Stimulated activated CD4-positive, alpha-beta T cell treated with anti-CD3 and anti-CD28 coated beads, TNF-alpha, amount 100 ng/mL, for 4 hours (primary cell): ENCODE measurements around the gene SPATA32.
"Not testable (repeated sequence)": the region's sequence is repeated elsewhere in the genome, so short reads cannot be mapped to it uniquely, and the experiment has no call there.

Experiments used
- DNase-seq, 3 experiments: peaks; one replicate each; pipeline ENCODE4 v3.0.0-alpha.2; 2020; ENCODE audit warnings: low read depth in 3 of 3

Gene SPATA32, protein sequence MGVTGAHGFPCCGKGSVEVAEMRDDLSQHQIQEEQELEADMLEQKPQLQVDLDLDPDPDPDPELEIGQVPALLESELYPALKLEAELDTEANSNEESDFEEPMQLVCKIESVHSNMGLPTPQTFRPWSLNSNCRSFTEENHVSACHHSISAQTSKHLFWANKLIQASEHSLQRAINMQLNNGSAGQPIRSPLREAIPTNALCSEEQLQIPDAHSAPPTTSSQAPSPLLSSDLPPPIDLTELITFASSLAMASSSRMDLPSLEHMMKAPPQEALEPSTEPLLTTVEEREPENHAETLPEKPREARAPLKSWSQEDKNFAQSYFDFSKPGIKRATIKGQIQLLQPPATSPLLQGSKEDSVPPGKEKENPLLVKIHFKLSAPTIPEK

DNA sequence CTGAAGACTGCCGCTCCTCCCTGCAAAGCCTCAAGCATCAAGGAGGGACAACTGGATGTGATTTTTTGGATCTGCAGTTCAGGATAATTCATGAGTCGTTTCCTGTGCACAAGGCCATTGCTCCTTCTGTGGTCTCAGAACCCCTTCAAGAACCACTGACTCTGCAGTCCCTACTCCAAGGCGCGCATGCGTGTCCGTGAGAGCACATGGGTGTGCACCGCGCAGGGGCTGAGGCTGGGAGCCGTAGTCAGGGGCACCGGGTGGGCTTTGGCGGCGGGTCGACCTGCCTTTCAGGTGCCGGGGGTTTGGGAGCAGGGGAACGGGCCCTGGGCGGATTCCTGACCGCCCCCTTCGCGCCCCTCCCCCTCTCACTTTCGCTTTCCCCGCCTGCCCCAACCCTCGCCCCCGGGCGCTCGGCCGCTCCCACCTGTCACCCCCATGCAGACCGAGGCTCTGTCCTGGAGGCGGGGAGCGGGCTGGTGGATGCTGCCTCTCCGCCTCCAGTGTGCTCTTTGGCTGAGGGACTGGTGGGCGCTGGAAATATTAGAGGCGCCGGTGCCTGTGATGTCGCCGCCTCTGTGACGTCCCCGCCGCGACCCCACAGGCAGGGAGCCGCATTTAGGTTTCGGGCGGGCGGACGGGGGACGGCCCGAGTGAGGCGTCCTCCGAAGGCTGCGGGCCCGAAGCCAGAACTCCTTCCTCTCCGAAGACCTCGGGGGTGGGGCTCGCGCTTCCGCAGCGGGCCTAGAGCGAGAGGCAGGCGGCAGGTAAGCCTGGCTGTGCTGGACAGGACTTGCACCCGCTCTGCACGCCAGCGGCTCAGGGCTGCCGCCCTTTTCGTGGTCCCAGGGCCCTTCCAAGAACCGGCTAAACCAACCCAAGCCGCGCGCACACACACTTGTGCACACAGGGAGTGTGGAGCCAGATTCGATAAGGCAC, at the start of gene SPATA32:
TSS of gene SPATA32 (minus strand) at position 518 of the 939 bp plus-strand sequence. CDS start at position 440, 78 bp downstream.
- peak; percentile 43 to 48 (median 44) for DNase-seq

- no peak for DNase-seq
These were observed 49.5 kb upstream of the SPATA32 start for GRCh38 chr17:45311401-45311759.

GRCh38 chr17:45310380-45311324, 48.8 kb upstream of the SPATA32 start:
- DNase-seq, result no peak

- no peak for DNase-seq
These were observed 47.5 kb upstream of the SPATA32 start for GRCh38 chr17:45309400-45309799.

DNA sequence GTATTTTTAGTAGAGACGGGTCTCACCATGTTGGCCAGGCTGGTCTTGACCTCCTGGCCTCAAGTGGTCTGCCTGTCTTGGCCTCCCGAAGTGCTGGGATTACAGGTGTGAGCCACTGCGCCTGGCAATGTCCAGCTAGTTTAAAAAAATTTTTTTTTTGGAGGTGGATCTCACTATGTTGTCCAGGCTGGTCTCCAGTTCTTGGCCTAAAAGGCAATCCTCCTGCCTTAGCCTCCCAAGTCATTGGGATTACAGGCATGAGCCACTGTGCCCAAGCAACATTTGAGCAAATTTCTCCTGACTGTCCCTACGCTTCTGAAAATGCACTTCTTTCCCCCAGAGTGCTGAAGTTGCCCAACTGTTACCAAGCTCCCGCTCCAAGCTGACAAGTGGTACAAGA, 46.9 kb upstream of the SPATA32 start:
- no peak for DNase-seq

DNA sequence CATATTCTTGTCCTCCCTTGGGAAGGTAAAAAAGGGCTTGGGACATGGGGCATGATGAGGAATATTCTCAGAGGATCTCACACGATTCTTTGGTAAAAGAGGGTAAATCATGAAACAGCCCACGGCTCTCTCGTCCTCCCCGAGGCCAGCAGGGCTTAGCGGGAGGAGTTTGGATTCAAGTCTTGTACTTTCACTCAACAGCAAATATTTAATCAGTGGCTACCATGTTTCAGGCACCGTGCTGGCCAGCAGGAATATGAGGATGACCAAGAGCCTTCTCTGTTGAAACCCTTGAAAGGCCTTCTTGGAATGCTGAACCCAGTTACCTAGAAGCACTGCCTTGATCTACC, 46.1 kb upstream of the SPATA32 start:
- no peak for DNase-seq

DNA sequence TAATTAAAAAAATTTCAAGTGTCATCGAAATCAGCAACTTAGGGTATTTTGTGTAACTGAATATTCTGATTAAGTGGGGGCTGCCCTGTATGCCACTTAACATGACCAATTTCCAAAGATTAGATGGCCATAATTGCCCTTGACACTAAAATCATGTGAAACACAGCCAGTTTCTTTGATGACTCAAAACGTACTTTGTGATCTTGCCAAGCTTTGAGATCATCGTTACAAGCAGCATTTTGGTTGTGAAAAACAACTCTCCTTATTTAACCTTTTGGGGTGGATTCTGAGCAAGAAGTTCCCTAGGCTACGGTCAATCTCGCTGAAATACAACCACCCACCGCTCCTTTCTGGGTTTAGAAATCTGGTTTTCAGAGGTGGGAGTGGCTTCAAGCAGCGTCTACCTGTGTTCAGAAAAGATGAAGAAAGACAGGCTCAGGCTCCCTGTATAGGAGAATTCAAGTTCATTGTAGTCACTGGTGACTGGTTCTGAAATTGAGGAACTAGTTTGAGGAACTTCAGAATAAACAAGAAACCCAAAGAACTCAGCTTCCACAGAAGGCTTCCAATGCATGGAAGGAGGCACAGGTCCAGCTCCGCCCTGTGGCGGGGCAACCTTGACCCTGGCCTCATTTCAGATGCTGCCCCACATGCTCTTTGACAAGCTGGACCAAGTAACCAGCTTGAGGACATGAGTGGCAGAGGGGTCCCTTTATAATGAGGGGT, 45.6 kb upstream of the SPATA32 start:
- DNase-seq, result peak in 2 of 3 experiments; percentile 21 to 34

DNA sequence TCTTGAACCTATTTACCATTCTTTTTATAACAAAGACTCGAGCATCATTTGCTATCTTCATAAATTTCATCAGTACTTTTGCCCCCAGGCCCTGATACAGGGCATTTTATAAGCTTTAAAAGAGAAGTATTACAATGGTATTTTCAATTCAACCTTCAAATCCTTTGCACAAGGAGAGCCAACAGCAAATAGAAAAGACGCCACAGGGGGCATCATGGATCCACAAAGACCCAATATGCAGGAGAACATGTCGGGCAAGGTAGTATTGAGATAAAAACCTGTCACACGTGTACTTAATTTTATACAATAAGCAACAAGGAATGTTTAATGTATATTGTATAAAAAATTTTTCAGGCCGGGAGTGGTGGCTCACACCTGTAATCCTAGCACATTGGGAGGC, 44.7 kb upstream of the SPATA32 start:
- DNase-seq, result no peak

DNA sequence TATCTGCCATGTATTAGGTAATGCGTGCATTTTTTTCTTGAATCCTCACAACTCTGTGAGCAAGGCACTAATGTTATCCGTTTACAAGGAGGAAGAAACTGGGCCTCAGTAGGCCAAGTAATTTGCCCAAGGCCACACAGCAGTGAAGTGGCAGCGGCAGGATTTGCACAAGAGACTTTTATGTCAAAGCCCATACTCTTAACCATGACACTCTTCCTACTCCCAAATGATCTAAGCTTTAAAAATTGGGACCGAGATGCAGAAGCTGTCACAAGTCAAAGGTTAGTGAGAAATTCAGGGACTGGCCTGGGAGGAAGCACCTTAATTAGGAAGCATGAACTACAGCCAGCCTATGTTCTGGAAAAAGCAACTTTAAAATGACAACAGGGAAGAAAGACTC, 44.2 kb upstream of the SPATA32 start:
- DNase-seq, result no peak

DNA sequence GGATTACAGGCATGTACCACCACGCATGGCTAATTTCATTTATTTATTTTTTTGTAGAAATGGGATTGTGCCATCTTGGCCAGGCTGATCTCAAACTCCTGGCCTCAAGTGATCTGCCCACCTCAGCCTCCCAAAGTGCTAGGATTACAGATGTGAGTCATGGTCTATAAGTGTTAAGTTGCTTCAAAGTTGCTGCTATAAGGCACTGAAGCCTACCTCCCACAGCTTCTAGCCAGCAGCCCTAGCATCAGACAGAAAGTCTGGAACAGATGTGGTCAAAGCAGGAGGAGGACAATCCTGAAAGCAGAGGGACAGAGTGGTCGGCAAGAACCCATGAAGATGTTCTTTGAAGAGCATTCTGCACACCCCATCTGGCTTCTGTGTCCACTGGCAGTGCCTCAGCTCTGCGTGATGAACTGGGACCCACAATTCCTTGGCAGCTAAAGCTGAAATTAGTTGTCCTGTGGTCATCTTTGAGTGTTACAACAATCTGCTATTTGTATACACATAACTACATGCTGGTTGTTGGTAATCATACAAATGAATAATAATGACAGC, 43.7 kb upstream of the SPATA32 start:
- no peak for DNase-seq

GRCh38 chr17:45302649-45303173, 40.8 kb upstream of the SPATA32 start:
- no peak for DNase-seq

GRCh38 chr17:45302220-45302619, 40.3 kb upstream of the SPATA32 start:
- DNase-seq, result not testable (repeated sequence)

- no peak for DNase-seq
These were observed 39.8 kb upstream of the SPATA32 start for GRCh38 chr17:45301674-45302073.

DNA sequence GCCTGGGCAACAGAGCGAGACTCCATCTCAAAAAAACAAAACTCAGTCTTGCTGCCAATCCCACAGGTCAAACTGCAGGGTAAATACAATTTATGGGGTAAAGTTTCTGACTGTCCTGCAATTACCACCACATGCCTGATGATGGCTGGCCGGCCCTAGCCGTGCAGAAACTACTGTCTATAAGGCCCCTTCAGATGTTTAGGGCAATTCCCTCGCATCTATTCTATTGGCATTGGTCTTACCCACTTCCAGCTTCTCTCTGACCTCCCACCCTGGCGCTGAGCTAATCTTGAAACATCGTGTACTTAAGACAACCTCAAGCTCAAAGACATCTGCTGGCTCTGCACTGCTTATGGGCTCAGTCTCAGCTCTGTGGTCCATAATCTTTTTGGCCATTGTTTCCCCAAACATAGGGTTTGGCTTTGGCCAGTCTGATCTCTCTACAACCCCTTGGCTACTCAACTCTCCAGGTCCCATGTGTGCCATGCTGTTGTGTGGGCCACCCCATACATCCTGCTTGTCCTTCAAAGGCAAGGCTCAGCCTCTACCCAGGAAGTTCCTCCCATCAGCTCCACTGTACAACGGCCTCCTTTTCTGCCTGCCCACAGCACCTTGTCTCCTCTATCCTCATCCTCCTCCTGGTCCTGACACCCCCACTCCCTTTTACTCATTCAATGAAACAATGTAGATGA, 38.3 kb upstream of the SPATA32 start:
- no peak for DNase-seq

DNA sequence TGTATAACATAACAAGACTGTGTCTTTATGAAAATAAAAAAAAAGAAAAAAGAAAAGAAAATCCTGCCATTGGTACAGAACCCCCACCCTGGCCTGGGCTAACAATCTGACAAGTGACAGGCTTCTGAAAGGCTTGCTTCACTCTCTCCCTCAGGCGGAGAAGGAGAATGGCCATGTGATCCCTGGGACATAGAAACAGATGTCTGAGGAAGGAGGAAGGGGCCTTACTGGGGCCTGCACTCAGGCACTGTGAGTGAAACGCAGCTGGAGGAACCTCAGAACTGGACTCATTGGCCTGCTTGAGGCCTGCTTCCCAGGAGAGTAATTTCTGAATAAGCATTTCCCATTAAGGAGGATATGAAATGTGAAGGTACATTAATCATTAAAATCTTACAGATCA, 37.5 kb upstream of the SPATA32 start:
- no peak for DNase-seq

DNA sequence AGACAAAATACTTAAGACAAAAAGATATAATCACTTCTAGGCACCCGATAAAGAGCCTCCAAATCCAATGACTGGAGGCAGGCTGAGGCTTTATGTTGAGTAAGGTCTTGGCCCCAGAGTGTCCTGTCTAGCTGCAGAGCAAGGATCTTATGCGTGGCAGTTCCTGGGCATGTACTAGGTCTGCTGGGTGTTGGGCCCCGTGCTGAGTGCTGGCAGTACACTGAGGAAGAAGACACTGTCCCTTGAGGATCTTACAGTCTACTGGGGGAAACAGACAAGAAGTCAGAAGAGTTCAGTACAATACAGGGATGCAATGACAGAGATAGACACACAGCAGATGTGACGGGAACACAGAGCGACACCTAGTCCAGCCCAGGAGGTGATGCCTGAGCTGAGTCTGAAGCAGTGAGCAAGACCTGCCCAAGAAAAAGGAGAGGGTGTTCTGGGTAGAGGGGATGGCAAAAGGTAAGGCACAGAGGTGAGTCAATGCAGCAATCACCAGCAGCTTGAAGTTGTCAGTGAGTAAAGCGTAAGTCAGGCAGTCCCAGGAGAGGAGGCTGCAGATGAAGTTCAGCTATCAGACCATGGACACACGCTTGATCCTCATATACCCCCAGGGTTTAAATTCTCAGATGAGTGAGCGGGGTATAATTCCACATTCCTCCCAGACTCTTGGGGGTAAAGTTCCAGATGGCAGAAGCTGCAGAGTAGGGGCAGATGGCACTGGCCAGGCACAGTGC, 36.8 kb upstream of the SPATA32 start:
- no peak for DNase-seq

- DNase-seq, result no peak
These were observed 34.9 kb upstream of the SPATA32 start for GRCh38 chr17:45296833-45297124.

DNA sequence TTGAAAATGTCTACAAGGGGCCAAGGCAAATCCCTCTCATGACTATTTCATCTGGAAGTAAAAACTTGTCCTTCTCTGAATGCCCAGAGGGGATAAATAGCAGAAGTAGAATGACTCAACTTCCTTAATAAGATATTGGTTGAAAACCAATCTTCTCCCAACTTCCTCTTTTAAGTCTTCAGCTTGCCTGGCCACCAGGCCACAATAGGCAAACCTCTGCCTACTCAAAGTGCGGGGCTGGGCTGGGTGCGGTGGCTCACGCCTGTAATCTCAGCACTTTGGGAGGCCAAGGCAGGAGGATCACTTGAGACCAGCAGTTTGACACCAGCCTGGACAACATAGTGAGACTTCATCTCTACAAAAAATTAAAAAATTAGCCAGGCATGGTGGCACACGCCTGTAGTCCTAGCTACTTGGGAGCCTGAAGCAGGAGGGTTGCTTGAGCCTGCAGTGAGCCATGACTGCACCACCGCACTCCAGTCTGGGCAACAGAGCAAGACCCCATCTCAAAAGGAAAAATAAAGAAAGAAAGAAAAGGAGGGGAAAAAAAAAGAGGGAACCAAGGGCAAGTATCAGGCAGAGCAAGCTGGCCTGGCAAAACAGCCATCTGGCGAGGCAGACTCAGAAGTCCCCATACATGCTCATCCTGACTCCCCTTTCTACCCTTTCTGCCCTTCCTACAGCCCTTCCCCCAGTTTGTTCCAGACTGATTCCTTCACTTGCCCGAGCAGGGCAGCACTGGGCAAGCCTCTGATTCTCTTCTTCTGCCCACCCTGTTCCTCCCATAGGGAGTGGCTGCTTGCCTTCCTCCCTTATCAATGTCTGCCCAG, 34.3 kb upstream of the SPATA32 start:
- no peak for DNase-seq

GRCh38 chr17:45294506-45294905, 32.6 kb upstream of the SPATA32 start:
- no peak for DNase-seq
